ENCODE data around the gene SRSF9. TPM values are rescaled to one million over a fixed set of nuclear protein-coding genes. Genes with fewer than 3 reads are reported as not detected.

The SRSF9 gene
- total and polyA plus RNA-seq, 11 donors: 14.8 to 67.1 (median 33.7) TPM

GRCh38 chr12:120481022-120481767, 11.6 kb upstream of the SRSF9 start:
- intact Hi-C loops (cut with DNase I): no loop called here
- ATAC-seq (no peak), DNase-seq (no peak)
- no peaks in the 10 kb centered on the region for H3K9me3 ChIP-seq
- no peaks in the 10 kb centered on the region for H3K4me1 ChIP-seq
- TF ChIP-seq POLR2A (IDR thresholded peaks at IDR 0.05) (no peak), CTCF (IDR thresholded peaks at IDR 0.05) (no peak)
- no peak overlapping the region for H3K4me3 ChIP-seq
- H3K36me3 ChIP-seq: peaks cover 0 to 7% (median 0%) of the 10 kb centered on the region in 9 donors
- no peaks in the 10 kb centered on the region for H3K27me3 ChIP-seq
- 92 to 96% (median 95%) methylated on average over 9 of the region's 9 CpGs for WGBS, 4 donors
- H3K27ac ChIP-seq: peak overlapping the region in 1 of 12 donors; percentile 38

- TF ChIP-seq POLR2A (IDR thresholded peaks at IDR 0.05) (no peak), CTCF (IDR thresholded peaks at IDR 0.05) (no peak)
- intact Hi-C loops (cut with DNase I): no loop called here
- 69 to 81% (median 74%) methylated on average over 1 of the region's 1 CpG for WGBS, 4 donors
- Histone ChIP-seq H3K4me1 (no peaks in the 10 kb centered on the region), H3K27ac (peak overlapping the region in 1 of 12 donors; percentile 38), H3K27me3 (no peaks in the 10 kb centered on the region), H3K4me3 (no peak overlapping the region), H3K9me3 (no peaks in the 10 kb centered on the region), H3K36me3 (peaks cover 0 to 7% (median 0%) of the 10 kb centered on the region in 9 donors)
- DNase-seq (no peak), ATAC-seq (no peak)
Observed at GRCh38 chr12:120480211-120480610, 10.7 kb upstream of the SRSF9 start.

GRCh38 chr12:120479458-120479857, 9.9 kb upstream of the SRSF9 start:
- no peak for ATAC-seq
- intact Hi-C loops (cut with DNase I): no loop called here
- peaks cover 0 to 7% (median 0%) of the 10 kb centered on the region in 9 donors for H3K36me3 ChIP-seq
- H3K27me3 ChIP-seq: no peaks in the 10 kb centered on the region
- no peak for DNase-seq
- H3K4me1 ChIP-seq: peaks cover 0 to 6% (median 0%) of the 10 kb centered on the region in 12 donors
- no peak overlapping the region for H3K27ac ChIP-seq
- WGBS, 4 donors: 85 to 100% (median 95%) methylated on average over 1 of the region's 1 CpG
- no peak for TF ChIP-seq POLR2A (IDR thresholded peaks at IDR 0.05)
- TF ChIP-seq CTCF (IDR thresholded peaks at IDR 0.05): no peak
- no peaks in the 10 kb centered on the region for H3K9me3 ChIP-seq
- no peak overlapping the region for H3K4me3 ChIP-seq

DNA sequence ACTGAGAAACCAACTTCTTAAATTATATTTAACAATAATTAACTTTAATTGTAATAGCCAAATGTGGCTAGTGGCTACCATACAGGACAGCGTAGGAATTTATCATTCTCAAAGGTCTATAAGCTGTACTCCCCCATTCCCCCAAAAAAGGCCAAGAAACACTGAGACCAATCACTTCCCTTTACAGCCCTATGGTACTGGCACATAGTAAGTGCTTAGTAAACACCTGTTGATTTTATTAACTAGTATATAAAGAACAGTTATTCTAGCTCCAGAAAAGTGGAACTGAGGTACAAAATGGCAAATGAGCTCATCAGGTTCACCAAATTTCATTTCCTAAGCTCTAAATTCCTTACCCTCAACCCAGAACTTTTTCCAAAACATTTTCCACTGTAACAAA, 6.1 kb upstream of the SRSF9 start:
- Histone ChIP-seq H3K4me3 (no peak overlapping the region), H3K27ac (no peak overlapping the region), H3K36me3 (no peaks in the 10 kb centered on the region), H3K27me3 (no peaks in the 10 kb centered on the region), H3K4me1 (peaks cover 0 to 21% (median under 1%) of the 10 kb centered on the region in 12 donors), H3K9me3 (no peaks in the 10 kb centered on the region)
- intact Hi-C loops (cut with DNase I): no loop called here
- DNase-seq (no peak), ATAC-seq (no peak)
- TF ChIP-seq CTCF (IDR thresholded peaks at IDR 0.05): no peak
- 97 to 100% (median 100%) methylated on average over 1 of the region's 1 CpG for WGBS, 4 donors

Data from heart left ventricle (tissue), 16 donors.